ENCODE results near the gene FOS. TPM values are rescaled to one million over a fixed set of nuclear protein-coding genes. Genes with fewer than 3 reads are reported as not detected.
A peak's percentile ranks its signal among the peaks of the same experiment; 100 is the strongest.

FOS gene
- total RNA-seq, 1 experiment from 2014 or later, result 78.3 TPM

DNA sequence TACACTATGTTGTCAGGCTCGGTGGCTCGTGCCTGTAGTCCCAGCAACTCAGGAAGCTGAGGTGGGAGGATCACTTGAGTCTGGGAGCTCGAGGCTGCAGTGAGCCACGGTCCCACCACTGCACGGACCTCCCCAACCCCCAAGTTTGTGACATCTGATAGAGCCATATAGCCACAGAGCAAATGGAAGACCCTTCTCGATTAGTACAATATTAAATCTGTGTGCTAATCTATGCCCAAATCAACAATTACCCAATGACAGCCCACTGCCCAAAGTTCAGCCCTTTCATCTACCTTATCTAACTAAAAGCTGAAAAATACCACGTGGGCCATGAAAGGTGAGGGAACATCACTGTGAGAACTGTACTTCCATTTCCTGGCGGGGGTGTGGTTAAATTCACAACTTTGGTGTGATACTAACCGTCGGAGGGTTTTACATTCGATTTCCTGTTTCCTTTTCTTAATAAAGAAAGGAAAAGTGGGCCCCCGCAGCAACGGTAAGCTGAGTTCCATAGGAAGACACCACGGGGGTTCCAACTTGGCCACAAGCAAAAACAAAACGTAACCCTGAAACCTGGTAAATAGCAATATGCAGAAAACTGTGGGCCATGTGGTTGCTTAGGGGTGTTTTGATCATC is 31.2 kb upstream of the FOS start:
- DNase-seq (ENCODE audit: low read depth, low spot score), result no peak
- in situ Hi-C loops (cut with HindIII; ENCODE audit: low pct_unique_long_range_greater_than_20kb, low sequenced_read_pairs), result no loop called here

DNA sequence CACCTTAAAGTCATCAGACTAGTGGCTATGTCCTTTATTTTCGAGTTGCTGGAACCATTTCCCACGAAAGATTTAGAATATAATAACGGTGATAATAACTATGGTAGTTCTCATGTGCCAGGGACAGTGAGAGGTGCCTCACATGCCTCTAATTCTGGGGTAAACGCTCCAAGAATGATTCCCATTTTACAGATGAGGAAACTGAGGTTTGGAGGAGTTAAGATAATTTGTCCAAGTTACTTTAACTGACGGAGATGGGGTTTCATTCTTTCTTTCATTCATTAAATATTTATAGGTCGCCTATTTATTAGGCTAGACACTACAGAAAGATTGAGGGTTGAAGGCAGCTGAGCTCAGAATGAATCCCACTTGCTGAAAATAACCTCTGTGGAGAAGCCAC is 30.7 kb upstream of the FOS start:
- in situ Hi-C loops (cut with HindIII; ENCODE audit: low pct_unique_long_range_greater_than_20kb, low sequenced_read_pairs), result no loop called here
- no peak for DNase-seq (ENCODE audit: low read depth, low spot score)

DNA sequence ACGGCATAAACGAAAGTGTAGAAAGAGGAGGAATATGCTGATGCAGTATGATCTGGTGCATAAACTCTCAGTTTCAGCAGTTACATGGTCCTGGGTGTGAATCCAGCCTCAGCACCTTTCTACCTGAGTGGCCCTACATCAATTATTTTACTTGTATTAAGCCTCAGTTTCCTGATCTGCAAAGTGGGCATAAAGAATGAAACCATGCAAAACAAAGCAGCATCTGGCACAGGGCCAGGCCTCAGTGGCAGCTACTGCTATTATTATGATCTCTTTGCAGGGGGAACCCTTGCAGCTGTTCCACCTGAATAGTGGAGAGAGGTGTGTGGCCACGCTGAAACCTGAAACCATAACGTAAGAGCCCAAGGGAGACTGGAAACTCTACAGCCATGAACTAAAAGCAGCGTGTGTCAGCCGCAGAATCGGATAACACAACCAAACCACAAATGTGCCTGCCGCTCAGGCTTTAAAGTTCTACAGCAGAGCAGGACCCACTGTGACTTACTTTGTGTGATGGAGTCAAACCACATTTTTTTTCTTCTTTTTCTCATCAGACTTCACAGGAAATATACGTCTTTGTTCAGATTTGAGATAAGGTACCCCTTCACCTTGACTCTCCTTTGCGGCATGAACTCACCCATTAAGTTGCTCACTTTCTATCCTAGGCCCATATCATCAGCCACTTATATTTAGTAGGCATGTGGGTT is 29.2 kb upstream of the FOS start:
- in situ Hi-C loops (cut with HindIII; ENCODE audit: low pct_unique_long_range_greater_than_20kb, low sequenced_read_pairs), result no loop called here

DNA sequence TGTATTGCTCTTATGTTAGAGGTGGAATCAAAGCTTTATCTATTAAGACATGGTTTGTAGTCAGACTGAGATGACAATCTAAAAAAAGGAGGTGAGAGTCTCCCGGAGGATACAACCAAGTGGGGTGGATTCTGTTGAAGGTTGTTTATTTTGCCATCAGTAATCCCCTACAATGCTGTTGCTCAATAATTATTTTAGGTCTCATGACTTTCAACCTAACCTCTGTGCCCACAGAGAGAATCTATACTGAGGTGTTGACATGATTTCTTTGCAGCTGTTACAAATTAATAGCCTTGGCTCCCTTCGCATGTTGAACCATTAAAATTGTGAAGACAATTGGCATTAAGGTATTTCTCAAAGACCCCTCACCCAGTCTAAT is 28.7 kb upstream of the FOS start:
- no peak for DNase-seq (ENCODE audit: low read depth, low spot score)

More for the DNA sequence above, 29.2 kb upstream of the FOS start:
- no peak for DNase-seq (ENCODE audit: low read depth, low spot score)

DNA sequence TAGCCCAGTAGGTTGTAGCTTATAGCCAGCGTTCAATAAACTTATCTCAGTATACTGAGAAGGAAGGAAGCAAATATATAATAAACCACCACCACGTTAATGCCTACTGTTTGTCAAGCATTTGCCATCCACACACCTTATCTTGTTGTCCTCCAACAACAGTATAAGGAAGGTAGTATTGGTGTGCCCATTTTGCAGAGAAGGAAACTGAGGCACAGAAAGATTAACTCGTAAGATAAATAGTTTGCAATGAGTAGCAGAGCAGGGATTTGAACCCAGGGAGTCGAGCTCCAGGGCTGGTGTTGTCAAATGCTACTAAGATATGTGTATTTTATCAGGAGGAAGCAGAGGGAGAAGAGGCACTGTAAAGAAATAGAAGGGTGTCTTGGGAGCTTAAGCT is 27.8 kb upstream of the FOS start:
- in situ Hi-C loops (cut with HindIII; ENCODE audit: low pct_unique_long_range_greater_than_20kb, low sequenced_read_pairs), result no loop called here
- no peak for DNase-seq (ENCODE audit: low read depth, low spot score)

More for the DNA sequence above, 28.7 kb upstream of the FOS start:
- in situ Hi-C loops (cut with HindIII; ENCODE audit: low pct_unique_long_range_greater_than_20kb, low sequenced_read_pairs), result no loop called here

DNA sequence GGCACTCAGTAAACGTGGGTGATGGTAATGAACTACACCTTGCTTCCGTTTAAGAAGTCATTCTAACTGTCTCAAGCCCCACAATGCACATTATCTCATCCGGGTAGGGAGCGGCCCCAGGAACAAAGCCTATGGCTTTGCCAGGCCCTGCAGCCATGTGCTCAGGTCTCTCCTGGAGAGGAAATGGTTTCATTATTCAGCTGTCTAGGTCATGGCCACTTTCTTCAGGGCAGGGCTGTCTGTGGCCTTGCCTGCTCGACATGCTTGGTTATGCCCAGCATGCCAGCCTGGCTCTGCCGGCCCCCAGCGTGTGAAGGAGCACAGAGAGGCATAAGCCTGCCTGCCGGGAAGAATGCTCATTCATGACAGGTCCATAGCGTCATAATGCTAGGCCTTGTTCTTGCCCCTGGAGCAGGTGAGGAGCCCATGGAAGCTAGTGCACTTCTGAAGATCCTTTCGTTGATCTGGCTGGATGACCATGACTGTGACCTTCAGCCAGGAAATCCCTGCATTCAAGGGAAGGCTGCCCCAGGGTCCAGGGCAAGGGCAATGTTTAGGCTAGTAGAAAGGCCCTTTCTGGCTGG is 26.3 kb upstream of the FOS start:
- DNase-seq (ENCODE audit: low read depth, low spot score), result no peak
- in situ Hi-C loops (cut with HindIII; ENCODE audit: low pct_unique_long_range_greater_than_20kb, low sequenced_read_pairs), result no loop called here

- no peak for DNase-seq (ENCODE audit: low read depth, low spot score)
- in situ Hi-C loops (cut with HindIII; ENCODE audit: low pct_unique_long_range_greater_than_20kb, low sequenced_read_pairs), result no loop called here
Observed at GRCh38 chr14:75254381-75254822, 24.2 kb upstream of the FOS start.

DNA sequence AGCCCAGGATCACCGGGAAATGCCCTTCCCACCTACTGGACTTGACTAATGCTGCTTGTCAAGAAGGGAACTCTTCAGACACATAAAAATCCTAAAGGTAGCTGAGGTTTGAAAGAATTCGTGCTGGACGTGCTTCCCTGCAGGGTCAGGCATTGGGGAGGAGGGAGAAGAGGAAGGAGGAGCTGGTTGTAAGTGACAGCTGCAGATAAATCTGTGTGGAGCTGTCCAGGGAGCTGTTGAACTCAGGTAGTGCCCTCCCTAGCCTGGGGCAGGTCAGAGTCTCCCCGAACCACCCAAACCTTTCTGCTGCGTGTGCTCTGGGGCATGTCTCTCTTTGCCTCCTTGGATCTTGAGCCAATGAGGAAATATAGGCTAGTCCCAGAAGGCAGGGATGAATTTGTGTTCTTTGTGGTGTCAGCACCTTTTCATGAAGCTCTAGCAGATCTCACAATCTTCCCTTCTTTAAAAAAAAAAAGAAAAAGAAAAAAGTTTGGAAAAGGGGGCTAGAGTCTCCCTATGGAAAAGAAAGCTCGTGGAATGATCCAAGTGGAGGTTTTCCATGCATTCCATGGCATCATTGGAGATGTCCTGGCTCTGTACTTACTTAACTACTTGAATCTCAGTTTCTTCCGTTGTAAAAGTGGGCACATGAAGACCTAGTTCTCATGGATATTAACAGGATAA is 23.6 kb upstream of the FOS start:
- no peak for DNase-seq (ENCODE audit: low read depth, low spot score)
- in situ Hi-C loops (cut with HindIII; ENCODE audit: low pct_unique_long_range_greater_than_20kb, low sequenced_read_pairs), result no loop called here

GRCh38 chr14:75258079-75258802 is 20.4 kb upstream of the FOS start:
- in situ Hi-C loops (cut with HindIII; ENCODE audit: low pct_unique_long_range_greater_than_20kb, low sequenced_read_pairs), result no loop called here
- no peak for DNase-seq (ENCODE audit: low read depth, low spot score)

DNA sequence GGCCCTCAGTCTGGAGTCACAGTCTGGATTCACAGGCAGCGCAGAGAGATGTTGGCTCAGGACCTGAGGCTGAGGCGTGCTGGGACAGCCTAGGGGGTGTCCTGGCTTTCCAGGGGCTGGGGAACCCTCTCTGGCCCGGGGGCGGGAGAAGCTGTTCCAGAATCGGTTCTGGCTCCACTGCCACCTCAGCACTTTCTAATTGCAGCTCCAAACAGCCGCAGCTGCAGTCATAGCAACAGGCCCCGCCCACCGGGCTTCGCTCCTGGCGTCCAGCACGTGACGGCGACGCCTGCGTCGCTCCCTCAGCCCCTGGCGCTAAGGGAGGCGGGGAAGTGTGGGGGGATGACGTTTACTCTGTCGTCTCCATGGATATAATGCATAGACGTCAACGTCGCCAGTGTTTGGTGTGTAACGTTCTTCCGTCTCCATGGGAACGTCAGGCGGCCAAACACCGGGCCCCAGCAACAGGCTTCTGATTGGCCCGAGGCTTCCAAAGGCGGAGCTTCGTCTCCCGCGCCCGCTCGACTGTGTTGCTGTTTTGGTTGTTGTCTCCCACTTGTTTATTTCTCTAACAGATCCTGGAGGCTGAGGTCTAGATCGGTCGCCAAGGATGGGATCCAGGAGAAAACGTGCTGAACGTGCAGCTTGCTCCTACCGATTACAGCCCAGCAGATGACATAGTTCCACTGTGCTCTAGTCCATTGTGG is 19.7 kb upstream of the FOS start:
- peak; percentile 99 for DNase-seq (ENCODE audit: low read depth, low spot score)
- in situ Hi-C loops (cut with HindIII; ENCODE audit: low pct_unique_long_range_greater_than_20kb, low sequenced_read_pairs), result no loop called here

DNA sequence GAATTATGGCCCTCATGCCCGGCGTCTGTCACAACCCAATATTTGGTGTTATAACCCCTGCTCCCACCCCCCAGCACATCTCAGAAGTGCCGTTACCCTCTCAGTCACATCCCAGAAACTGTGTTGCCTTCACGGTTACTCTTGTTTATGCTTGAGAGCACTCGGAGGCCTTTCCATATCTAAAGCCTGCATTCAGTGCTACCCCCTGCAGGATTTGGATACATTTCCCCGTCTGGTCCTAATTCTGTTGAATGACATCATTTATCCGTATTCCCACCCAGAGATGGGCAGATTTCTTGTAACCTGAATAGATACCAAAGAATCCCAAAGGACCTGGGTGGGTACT is 19.1 kb upstream of the FOS start:
- in situ Hi-C loops (cut with HindIII; ENCODE audit: low pct_unique_long_range_greater_than_20kb, low sequenced_read_pairs), result no loop called here
- peak; percentile 67 for DNase-seq (ENCODE audit: low read depth, low spot score)

- in situ Hi-C loops (cut with HindIII; ENCODE audit: low pct_unique_long_range_greater_than_20kb, low sequenced_read_pairs), result no loop called here
- no peak for DNase-seq (ENCODE audit: low read depth, low spot score)
Observed at GRCh38 chr14:75260025-75260763, 18.4 kb upstream of the FOS start.

DNA sequence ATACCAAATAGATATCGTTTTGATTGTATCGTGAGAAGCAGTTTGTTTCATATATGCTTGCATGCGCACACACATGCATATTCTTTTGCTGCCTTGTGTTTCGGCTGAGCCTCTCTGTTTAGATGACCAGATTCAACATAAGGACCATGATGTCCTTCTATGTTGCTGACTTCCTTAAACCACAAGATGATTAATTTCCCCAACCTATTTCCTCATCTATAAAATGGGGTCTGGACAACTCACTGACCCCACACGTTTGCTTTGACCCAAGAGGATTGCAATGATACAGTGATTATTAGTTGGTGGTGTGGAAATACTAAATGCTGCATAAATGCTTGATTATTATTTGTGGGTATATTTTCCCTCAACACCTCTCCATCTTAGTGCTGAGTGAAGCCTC is 16.8 kb upstream of the FOS start:
- in situ Hi-C loops (cut with HindIII; ENCODE audit: low pct_unique_long_range_greater_than_20kb, low sequenced_read_pairs), result no loop called here
- DNase-seq (ENCODE audit: low read depth, low spot score), result no peak

GRCh38 chr14:75262641-75263040 is 16.0 kb upstream of the FOS start:
- in situ Hi-C loops (cut with HindIII; ENCODE audit: low pct_unique_long_range_greater_than_20kb, low sequenced_read_pairs), result no loop called here

GRCh38 chr14:75264036-75264435 is 14.6 kb upstream of the FOS start:
- in situ Hi-C loops (cut with HindIII; ENCODE audit: low pct_unique_long_range_greater_than_20kb, low sequenced_read_pairs), result no loop called here
- no peak for DNase-seq (ENCODE audit: low read depth, low spot score)

More at GRCh38 chr14:75262641-75263040, 16.0 kb upstream of the FOS start:
- DNase-seq (ENCODE audit: low read depth, low spot score), result no peak

DNA sequence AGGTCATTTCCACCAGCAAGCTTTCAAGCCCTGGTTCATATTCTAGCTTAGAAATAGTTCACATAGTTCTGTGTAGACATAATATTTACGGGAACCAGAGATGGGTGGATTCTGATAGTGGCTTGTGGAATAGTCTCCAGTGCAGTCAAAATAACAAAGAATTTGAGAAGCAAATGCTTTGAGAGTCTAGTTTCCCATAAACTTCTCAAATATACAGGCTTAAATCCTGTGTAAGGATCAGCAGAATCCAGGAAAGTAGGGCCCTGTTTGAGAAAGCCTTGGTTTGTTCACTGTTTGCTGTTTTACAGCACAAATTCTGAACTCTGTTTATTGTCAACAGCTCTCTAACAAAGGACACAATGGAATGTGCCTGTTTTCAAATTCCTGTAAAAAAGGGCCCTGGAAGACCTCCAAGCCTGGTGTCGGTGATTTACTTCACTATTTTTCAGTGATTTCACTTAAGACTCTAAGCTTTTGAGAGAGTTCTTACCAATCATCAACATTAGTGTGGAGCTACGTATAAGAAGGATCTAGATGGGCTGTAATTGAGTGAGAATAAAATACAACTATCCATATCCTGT is 11.4 kb upstream of the FOS start:
- DNase-seq (ENCODE audit: low read depth, low spot score), result no peak
- in situ Hi-C loops (cut with HindIII; ENCODE audit: low pct_unique_long_range_greater_than_20kb, low sequenced_read_pairs), result no loop called here

Measured in SK-MEL-5 (cell line).